ENCODE measurements around the gene CRYBG1. TPM values are rescaled to one million over a fixed set of nuclear protein-coding genes. Genes with fewer than 3 reads are reported as not detected.

CRYBG1 gene
- total RNA-seq, 1 experiment from 2014 or later: 10.7 TPM

GRCh38 chr6:106490030-106490429, 129.5 kb downstream of the CRYBG1 start:
- TF ChIP-seq ZNF274 (IDR thresholded peaks at IDR 0.05; ENCODE audit: low read depth, low read length): no peak
- no peak for TF ChIP-seq REST (IDR thresholded peaks at IDR 0.05; ENCODE audit: low read depth)
- TF ChIP-seq EGR1 (IDR thresholded peaks at IDR 0.05; ENCODE audit: low read depth): no peak
- no peak for TF ChIP-seq FOSL1 (IDR thresholded peaks at IDR 0.05; ENCODE audit: low read depth)
- no peak for TF ChIP-seq YY1 (IDR thresholded peaks at IDR 0.05; ENCODE audit: extremely low read depth, insufficient replicate concordance, low read depth, low read length)
- TF ChIP-seq POLR2AphosphoS5 (IDR thresholded peaks at IDR 0.05; ENCODE audit: low read depth, low read length): no peak
- TF ChIP-seq ZBTB33 (IDR thresholded peaks at IDR 0.05; ENCODE audit: extremely low read depth, insufficient replicate concordance, low read length): no peak
- no peak for TF ChIP-seq EZH2 (IDR thresholded peaks at IDR 0.05)
- no peak for TF ChIP-seq CBX3 (IDR thresholded peaks at IDR 0.05; ENCODE audit: low read depth)
- no peak for TF ChIP-seq ZFX (IDR thresholded peaks at IDR 0.05)
- no peak for TF ChIP-seq CEBPB (IDR thresholded peaks at IDR 0.05; ENCODE audit: low read depth)
- TF ChIP-seq SRF (IDR thresholded peaks at IDR 0.05; ENCODE audit: low read depth): no peak
- no peak for TF ChIP-seq MAX (IDR thresholded peaks at IDR 0.05)
- no peak for TF ChIP-seq POLR2A (IDR thresholded peaks at IDR 0.05; ENCODE audit: borderline replicate concordance, extremely low read depth, insufficient read depth, insufficient read length)
- TF ChIP-seq TCF7L2 (IDR thresholded peaks at IDR 0.05; ENCODE audit: borderline replicate concordance, extremely low read depth, insufficient read depth, insufficient read length): no peak
- TF ChIP-seq SP1 (IDR thresholded peaks at IDR 0.05; ENCODE audit: low read depth): no peak
- no peak for TF ChIP-seq RAD21 (IDR thresholded peaks at IDR 0.05; ENCODE audit: low read depth)
- no peak for TF ChIP-seq JUND (IDR thresholded peaks at IDR 0.05)
- no peak for TF ChIP-seq EZH2phosphoT487 (IDR thresholded peaks at IDR 0.05; ENCODE audit: borderline replicate concordance)
- no peak for TF ChIP-seq SIN3A (IDR thresholded peaks at IDR 0.05; ENCODE audit: low read depth)
- H3K9me2 ChIP-seq (ENCODE audit: insufficient read depth): peaks cover 6% of the 10 kb centered on the region; the same call in 1 of the 2 replicates
- ATAC-seq (no peak), DNase-seq (ENCODE audit: low read depth, low spot score) (no peak)
- no peak overlapping the region for H2AFZ ChIP-seq (ENCODE audit: low read depth, low read length, poor library complexity, severe bottlenecking)
- no TSS peak for BruUV-seq (replicated peaks)
- ChIA-PET POLR2A (no interaction called here), RAD21 (ENCODE audit: low non-redundant PET in 1 of 2, low total read pairs in 2 of 2, uncharacterized antibody in 2 of 2, unreplicated experiment in 2 of 2) (no interaction called here), CTCF (no interaction called here)
- no peak overlapping the region for H3K9ac ChIP-seq (ENCODE audit: low read length)
- H4K20me1 ChIP-seq (ENCODE audit: insufficient read depth): no peaks in the 10 kb centered on the region
- no peaks in the 10 kb centered on the region for H3K36me3 ChIP-seq (ENCODE audit: control insufficient read depth in 1 of 2, insufficient read depth in 2 of 2, low read length in 2 of 2)
- no peaks in the 10 kb centered on the region for H3K9me3 ChIP-seq (ENCODE audit: control insufficient read depth in 1 of 2, insufficient read depth in 1 of 2, low read depth in 1 of 2, low read length in 2 of 2)
- no peaks in the 10 kb centered on the region for H3K27me3 ChIP-seq (ENCODE audit: insufficient read depth, low read length)
- H3K4me1 ChIP-seq (ENCODE audit: control insufficient read depth in 1 of 2, insufficient read depth in 2 of 2, low read length in 2 of 2): peaks cover 0 to 13% of the 10 kb centered on the region in 2 experiments; a peak in 2 of 4 replicates
- peak overlapping the region; percentile 10; the same call in 1 of the 2 replicates for H3K4me2 ChIP-seq (ENCODE audit: low read length)
- H3K4me3 ChIP-seq (replicated peaks in 1 of 2; ENCODE audit: low read depth in 1 of 2, low read length in 2 of 2): no peak overlapping the region
- H3K79me2 ChIP-seq (ENCODE audit: insufficient read depth, low read length): no peaks in the 10 kb centered on the region
- H3K27ac ChIP-seq (ENCODE audit: low read depth, low read length): no peak overlapping the region
- intact Hi-C loops (cut with micrococcal nuclease): no loop called here

Data from HCT116 (cell line).